ENCODE measurements around the gene ACTR3. TPM values are rescaled to one million over a fixed set of nuclear protein-coding genes. Genes with fewer than 3 reads are reported as not detected.

Gene ACTR3
- total RNA-seq, 1 donor from 2014 or later: 285 TPM

- peak; percentile 18 for DNase-seq (ENCODE audit: low read depth)
Measured at GRCh38 chr2:113996671-113997594, 107.0 kb downstream of the ACTR3 start.

DNA sequence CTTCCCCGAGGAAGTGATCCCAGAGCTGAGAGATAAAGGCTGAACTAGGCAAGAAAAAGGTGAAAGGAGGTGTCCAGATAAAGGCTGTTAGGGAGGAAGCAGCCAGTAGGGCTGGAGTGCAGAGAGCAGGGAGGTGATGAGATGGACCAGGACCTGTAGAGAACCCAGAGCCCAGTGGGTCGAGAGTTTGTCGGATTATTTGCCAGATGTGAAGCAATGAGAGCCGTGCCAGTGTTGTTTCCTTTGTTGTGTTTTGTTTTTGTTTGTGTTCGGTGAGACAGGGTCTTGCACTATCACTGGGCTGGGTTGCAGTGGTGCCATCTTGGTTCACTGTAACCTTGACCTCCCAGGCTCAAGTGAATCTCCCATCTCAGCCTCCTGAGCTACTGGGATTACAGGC, 111.3 kb downstream of the ACTR3 start:
- no peak for DNase-seq (ENCODE audit: low read depth)

DNA sequence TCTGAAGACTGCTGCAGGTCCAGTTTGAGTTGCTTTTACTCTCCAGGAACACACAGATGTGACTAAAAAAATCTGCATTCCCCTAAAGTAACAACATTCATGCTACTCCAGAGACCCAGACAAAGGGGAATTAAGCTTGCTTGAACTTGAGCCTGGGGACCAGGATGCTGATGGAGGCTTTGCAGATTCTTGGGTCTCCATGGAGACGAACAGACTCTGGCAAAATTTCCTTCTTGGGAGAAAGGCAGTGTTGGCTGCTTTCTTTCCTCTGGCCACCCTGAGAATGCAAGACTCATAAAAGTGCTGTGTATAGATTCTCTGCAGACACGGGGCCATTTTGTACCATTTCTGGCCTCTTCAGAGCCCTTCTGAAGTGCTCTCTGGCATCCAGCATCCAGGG, 112.0 kb downstream of the ACTR3 start:
- no peak for DNase-seq (ENCODE audit: low read depth)

DNA sequence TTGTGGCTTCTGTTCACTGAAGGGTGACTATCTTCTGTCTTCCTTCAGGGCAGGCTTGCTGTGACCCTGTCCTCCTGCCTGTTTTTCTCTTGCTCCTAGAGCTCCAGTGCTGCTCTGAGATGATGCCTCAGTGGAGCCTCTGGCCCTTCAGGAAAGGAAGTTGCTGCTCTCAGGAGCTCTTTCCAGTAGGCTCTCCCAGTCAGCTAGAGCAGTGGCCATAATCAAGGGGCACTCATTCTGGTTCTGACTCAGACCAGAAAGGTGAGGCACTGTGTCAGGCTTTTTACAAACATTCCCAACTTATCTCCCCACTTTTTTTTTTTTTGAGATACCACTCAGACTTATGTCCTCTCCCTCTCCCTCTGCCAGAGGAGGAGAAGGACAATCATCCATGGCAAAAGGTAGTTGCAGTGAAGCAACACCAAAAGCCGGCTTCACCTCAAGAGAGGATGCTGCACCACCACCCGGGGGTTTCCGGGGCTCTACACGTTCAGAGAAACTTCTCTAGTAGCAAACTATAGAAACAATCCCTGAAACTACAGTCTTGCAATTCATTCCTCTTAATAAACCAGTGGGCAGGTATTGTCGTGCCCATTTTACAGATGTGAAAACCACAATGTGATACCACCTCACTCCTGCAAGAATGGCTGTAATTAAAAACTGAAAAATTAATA, 115.4 kb downstream of the ACTR3 start:
- no peak for DNase-seq (ENCODE audit: low read depth)

DNA sequence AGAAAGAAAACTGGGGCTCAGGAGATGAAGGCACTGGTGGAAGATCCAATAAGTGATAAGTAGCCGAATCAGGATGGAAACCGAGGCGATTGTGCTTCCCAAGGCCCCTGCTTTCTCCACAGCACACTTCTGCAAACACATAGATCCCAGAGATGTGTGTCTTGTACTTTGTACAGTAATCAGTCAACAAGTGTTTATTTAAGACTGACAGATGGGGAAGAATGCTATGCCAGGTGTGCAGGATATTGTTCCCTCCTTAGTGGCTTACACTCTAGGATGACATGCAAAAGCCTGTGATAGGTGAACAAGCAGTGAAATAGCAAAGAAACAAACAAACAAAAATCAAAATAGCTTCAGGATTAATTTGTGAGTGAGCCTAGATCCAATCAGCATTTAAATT, 116.6 kb downstream of the ACTR3 start:
- no peak for DNase-seq (ENCODE audit: low read depth)

DNA sequence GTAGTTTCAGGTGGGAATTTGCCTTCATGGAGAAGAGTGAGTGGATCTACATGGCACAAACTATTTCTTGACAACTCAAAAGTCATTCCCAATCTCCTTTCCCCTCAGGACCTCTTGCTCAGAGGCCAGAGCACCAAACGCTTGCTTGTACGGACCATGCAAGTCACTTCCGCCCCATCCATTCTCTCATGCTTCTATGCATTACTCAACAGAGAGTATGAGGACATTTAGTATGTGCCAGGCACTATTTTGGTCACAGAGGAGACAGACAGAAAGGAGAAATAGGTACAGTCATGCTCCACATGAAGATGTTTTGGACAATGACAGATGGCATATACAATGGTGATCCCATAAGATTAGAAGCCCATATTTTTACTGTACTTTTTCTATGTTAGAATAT, 117.5 kb downstream of the ACTR3 start:
- DNase-seq (ENCODE audit: low read depth): no peak

DNA sequence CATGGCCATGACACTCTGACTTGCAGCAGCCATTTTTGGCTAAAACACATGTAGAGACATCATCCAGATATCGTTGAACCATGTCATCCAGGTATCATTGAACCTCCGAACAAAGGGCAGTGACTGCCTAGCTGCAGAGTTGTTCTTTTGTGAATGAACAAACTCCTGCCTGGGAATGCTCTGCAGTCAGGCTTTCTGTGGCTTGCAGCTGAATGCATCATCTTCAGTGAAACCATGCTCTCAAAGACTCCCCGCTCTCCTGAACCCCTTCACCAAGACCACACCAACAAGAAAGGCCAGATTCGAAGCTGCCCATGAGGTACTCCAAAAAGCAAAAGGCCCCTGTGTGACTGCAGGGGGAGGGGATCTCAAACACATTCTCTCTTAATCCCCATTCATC, 118.8 kb downstream of the ACTR3 start:
- DNase-seq (ENCODE audit: low read depth): no peak

DNA sequence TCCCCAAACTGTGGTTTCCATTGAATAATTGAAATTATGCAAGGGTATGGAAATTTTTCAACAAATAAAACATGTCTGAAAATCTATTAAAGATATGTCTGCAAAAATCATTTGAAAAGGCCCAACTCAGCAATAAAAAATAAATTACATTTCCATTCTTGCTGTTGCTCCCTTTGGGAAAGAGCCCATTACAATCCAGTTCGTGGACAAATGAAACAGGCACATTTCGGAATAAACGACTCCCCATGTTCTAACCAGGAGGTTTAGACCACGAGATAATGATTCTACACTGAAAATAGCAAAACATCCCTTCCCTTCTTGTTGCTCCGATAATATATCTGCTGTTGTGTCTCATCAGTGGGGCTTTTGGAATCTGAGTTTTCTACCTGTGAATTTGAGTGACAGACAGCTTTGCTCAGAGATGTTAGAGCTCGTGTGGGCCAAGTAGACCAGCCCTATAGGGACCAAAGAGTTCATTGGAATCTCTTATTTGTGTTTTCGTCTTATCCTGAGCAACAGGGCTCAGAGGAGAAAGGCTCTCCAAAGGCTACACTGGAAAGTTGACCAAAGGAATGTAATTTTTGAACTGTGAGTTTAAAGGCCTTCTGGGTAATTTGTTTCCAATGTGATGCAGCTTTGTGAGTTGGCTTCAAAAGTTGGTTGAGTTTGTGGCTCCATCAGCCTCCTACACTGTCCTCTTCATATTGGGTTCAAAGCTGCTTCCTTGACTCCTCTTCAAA, 119.5 kb downstream of the ACTR3 start:
- DNase-seq (ENCODE audit: low read depth): no peak

DNA sequence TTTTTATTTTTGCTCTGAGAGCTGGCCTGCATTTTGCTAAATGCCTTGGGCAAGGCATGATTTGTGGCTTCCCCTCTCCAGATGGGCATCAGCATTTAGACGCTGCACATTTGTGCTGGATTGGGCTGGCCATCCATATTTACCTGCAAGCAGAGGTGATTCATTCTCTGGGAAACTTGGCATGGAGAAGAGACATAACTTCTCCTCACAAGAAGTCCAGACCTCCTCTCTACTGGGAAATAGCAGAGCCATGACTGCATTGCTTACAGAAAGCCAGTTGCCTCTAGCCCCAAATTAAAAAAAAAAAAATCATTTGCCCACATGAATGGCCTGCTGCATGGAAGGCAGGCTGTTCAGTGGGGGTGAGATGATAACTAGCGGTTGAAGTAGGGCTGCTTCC, 120.1 kb downstream of the ACTR3 start:
- no peak for DNase-seq (ENCODE audit: low read depth)

DNA sequence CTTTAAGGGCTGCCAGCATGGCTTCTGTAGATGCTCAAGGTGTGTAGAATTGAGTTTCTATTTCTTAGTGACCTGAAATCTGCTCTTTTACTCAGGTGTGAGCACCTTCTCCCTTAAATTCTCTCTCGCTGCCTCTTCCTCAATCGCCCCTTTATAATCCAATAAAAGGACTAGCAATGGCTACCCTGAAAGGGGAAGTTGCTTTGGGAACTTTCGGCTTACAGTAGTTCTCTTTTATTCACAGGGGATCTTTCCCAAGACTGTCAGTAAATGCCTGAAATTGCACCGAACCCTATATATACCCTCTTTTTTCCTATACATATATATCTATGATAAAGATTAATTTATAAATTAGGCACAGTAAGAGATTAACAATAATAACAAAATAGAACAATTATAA, 121.8 kb downstream of the ACTR3 start:
- DNase-seq (ENCODE audit: low read depth): no peak

Other genes starting within 250 kb of the ACTR3 start
- 125 and 220 TPM in 2 replicates for gene SLC35F5, start 133.4 kb upstream of the ACTR3 start, total RNA-seq

Measured in myocyte (in vitro differentiated cells).